D721Med (cell line): ENCODE results near the gene CD96.

Experiments used
- DNase-seq: peaks from one replicate; pipeline ENCODE4 v3.0.0; 2011; ENCODE audit warnings: low spot score; ENCODE audit not compliant: insufficient read length
- FAIRE-seq: peaks from 2 replicates; lab custom pipeline; 2011; peaks lifted over from hg19 to GRCh38; lab: Jason Lieb, UNC
- TF ChIP-seq, protein P1 (sequence below): IDR thresholded peaks from 2 replicates; pipeline ENCODE4 v1.5.1; 2012; ENCODE audit warnings: mild to moderate bottlenecking, control low read depth; ENCODE audit not compliant: insufficient read depth; ENCODE audit errors: missing control alignments

CD96 gene

DNA sequence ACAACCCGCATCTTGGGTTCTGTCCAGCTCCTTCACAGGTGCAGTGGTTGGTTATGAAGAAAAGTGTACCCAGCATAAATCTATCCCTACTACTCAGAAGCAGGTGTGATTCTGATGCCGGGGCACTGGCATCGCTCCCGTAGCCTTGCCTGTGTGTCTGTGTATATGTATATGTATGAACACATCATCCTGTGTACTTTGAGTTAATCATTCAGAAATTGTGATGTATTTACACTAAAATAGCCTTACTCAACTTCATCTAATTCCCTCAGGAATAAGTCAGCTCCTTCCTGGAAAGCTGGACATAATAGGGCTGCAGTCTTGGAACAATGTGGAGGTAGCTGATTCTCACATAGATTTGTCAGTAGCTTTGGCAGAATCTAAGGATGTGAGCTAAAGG lies 59.8 kb downstream of the CD96 start:
- TF ChIP-seq, protein P1, sequence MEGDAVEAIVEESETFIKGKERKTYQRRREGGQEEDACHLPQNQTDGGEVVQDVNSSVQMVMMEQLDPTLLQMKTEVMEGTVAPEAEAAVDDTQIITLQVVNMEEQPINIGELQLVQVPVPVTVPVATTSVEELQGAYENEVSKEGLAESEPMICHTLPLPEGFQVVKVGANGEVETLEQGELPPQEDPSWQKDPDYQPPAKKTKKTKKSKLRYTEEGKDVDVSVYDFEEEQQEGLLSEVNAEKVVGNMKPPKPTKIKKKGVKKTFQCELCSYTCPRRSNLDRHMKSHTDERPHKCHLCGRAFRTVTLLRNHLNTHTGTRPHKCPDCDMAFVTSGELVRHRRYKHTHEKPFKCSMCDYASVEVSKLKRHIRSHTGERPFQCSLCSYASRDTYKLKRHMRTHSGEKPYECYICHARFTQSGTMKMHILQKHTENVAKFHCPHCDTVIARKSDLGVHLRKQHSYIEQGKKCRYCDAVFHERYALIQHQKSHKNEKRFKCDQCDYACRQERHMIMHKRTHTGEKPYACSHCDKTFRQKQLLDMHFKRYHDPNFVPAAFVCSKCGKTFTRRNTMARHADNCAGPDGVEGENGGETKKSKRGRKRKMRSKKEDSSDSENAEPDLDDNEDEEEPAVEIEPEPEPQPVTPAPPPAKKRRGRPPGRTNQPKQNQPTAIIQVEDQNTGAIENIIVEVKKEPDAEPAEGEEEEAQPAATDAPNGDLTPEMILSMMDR = no peak
- FAIRE-seq (no peak), DNase-seq (no peak)

DNA sequence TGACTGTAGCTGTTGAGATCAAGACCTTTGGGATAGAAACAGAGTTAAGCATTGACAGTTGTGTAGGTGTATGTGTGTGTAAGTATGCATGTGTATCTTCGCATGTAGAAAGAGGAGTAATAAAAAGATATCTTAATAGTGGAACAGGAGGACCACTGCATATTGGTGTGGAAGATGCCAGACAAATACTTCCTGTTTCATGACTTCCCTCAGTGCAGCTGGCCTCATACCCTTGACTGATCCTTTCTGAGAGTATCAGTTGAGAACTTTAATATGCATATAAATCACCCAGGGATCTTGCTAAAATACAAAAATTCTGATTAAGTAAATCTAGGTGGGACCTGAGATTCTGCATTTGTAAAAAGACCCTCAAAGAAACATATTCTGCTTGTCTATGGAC lies 61.7 kb downstream of the CD96 start:
- no peak for FAIRE-seq
- TF ChIP-seq, protein P1 = no peak
- DNase-seq = no peak

GRCh38 chr3:111604119-111604518 lies 62.1 kb downstream of the CD96 start:
- DNase-seq (no peak), FAIRE-seq (no peak)
- TF ChIP-seq, protein P1 = no peak

GRCh38 chr3:111605018-111605417 lies 63.0 kb downstream of the CD96 start:
- DNase-seq (no peak), FAIRE-seq (no peak)
- TF ChIP-seq, protein P1 = no peak

GRCh38 chr3:111605493-111605892 lies 63.5 kb downstream of the CD96 start:
- TF ChIP-seq, protein P1 = no peak
- FAIRE-seq = no peak

DNA sequence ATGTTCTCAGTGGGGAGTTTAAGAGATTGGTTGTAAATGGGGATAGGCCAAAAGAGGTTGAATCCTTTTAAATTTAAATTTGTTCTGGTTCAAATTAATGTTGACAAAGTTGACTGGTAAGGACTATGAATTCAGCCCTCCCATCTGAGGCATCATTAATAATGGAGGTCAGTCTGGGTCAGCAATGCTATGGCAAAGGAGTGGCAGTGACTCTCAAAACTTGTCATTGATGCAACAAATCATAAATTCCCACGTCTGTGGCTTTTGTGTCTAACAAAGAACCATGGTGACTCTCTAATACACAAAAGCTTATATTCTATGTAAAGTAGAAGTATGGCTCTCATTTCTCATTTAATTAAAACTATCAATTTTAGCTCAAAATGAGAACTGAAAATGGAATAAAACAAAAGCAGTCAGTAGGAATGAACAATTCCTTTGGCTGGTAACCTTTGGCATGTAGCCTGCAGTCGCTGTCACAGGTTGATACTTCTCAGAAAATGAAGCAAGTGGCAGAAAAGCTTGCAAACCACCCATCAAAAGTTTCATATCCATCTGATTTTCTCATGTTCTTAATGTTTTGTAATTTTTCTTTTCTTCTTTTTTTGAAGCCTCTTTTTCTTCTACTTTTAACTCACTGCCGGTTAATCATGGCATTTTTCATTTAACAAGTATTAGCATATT lies 65.4 kb downstream of the CD96 start:
- DNase-seq = no peak
- TF ChIP-seq, protein P1 = no peak
- no peak for FAIRE-seq

More at GRCh38 chr3:111605493-111605892, 63.5 kb downstream of the CD96 start:
- DNase-seq = no peak

DNA sequence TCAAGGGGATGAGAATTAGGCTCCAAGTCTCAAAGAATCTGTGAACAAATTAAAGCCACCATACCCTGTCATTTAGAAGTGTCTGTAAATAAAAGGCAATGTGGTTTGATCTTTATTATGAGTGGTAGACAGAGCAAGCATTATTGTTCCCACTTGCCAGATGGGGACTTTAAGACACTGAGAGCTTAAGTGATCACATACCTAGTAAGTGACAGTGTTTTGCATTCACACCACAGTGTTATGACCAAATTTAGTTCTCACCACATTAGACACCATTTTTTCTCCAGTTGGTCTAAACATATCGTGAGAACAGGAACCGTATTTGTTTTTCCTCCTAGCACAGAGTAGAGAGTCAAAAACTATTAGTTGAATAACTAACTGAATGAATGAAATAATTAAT lies 66.4 kb downstream of the CD96 start:
- DNase-seq (no peak), FAIRE-seq (no peak)
- TF ChIP-seq, protein P1 = no peak
